COLO829 (cell line): Measurements from ENCODE around the gene WDFY2.
A peak's percentile ranks its signal among the peaks of the same experiment; 100 is the strongest.

ENCODE experiments used
- DNase-seq: peaks from one replicate; pipeline ENCODE4 v3.0.0; 2012; ENCODE audit warnings: low spot score

The WDFY2 gene

DNA sequence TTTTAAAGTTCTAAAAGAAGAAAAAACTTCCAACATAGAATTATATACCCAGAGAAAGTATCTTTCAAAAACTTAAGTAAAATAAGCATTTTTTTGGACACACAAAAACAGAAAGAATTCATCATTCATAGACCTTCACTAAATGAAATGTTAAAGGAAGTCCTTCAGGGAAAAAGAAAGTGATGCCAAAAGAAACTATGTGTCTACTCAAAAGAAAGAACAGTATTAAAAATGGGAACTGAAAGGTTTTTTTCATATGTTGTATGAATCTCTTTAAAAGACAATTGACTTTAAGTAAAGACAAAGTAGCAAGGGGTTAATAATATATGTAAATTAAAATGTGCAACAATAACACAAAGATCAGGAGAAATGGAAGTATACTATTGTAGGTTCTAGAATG is 123.2 kb downstream of the WDFY2 start:
- no peak for DNase-seq

DNA sequence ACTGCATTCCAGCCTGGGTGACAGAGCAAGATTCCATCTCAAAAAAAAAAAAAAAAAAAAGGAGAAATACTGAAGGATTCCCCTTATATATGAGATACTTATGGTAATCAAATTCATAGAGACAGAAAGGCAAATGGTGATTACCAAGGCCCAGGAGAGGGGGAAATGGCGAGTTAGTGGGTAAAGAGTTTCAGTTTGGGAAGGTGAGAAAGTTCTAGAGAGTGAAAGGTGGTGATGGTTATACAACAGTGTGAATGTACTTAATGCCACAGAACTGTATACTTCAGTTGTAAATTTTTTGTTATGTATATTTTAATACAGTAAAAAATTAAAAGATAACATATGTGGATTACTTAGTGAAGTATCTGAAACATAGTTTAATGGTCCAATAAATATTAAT is 129.5 kb downstream of the WDFY2 start:
- DNase-seq = no peak

DNA sequence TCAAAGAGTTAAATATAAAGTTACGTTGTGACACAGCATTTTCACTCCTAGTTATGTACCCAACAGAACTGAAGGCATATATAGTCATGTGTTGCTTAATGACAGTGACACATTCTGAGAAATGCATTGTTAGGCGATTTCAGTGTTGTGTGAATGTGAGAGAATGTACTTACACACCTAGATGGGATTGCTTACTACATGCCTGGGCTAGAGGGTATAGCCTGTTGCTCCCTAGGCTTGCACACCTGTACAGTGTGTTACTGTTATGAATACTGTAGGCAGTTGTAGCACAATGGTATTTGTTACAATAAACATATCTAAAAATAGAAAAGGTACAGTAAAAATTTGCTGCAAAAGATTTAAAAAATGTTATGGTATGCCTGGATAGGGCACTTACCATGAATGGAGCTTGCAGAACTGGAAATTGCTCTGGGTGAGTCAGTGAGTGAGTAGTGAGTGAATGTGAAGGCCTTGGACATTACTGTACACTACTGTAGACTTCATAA is 130.5 kb downstream of the WDFY2 start:
- DNase-seq = no peak

DNA sequence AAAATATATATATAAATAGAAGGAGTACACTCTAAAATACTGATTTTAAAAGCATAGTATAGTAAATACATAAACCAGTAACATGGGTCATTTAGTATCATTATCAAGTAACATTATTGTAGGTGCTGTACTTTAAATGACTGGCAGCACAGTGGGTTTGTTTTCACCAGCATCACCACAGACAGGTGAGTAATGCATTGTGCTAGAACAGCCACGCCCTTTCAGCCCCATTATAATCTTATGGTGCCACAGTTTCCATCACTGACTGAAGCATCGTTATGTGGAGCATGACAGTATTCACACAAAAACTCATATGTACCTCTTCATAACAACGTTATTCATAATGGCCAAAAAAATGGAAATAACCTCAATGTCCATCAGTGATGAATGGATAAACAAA is 131.4 kb downstream of the WDFY2 start:
- DNase-seq = no peak

DNA sequence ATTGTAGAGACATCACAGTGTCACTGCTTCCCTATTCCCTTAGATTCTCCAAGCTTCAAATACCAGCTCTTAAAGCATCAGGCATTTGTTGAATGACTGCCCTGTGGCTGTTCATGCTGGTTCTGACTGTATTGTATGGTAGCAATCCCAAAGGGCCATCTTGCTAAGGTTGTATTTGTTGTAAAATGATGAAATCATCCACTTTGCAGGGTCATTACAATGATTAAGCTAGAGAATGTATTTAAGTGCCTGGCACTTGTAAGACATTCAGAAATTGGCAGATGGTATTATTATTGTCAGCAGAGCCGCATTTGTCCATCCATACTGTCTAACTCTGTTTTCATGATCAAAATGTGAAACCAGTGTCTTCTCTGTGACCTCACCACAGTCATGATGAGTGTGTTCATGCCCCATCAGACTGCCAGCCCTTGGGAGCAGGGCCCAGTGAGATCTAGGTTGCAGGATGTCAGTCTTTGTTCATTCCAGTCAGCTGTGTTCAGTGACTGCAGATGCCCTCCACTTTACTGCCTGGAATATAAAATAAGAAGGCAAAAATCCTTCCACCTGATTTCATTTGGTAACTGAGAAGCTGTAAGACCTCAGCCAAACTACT is 133.6 kb downstream of the WDFY2 start:
- no peak for DNase-seq

DNA sequence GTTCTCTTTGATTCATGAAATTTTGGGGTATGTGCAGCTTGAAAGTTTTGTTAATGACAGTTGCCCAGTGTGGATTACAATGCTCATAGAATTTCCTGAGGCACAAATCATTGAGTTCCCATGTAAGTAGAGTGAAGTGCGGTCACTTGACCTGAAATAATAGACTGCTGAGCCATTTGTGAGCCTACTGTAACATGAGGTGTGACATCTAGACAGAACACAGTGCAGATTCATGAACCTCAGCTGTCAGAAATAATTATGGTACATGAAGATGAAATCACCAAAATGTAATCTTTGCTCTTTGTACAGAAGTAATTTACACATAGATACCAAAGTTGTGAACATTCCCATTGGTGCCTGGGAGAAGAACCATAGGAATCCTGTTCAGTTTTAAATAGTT is 135.1 kb downstream of the WDFY2 start:
- DNase-seq = no peak

DNA sequence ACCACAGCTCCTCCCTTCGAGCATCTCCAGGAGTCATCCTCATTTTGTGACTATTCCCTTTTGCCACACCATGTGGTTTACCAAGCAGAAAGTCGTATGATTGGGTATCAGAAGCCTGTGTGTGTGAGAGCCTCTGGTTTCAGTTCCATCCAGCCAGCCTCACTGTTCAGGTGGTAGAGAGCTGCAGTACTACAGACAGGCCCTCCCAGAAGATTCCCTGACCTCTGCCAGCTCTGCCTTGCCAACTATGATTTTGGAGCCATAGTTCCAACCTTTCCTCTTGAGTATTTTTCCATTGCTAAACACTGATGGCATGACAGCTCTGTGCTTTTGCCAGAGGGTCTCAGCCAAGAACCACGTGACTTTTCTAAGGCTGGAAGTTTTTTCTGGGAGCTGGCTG is 137.2 kb downstream of the WDFY2 start:
- no peak for DNase-seq

DNA sequence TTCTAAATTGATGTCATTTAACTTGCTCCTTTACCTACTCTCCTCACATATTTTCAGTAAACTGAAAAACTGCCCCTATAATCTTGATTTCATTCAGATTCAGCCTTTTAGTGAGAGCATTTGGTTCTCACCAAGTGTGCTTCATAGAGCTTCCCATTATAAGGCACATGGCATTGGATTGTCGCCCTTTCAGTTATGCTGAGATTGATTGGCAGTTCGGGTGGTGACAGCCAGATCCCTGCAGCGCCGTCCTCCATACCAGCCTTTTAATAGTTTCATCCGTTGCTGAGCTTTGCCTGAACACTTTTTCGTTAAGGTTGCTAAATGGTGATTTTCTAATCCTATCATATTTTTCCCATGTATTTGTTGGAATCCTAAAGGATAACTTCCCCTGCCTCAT is 139.3 kb downstream of the WDFY2 start:
- DNase-seq = no peak

DNA sequence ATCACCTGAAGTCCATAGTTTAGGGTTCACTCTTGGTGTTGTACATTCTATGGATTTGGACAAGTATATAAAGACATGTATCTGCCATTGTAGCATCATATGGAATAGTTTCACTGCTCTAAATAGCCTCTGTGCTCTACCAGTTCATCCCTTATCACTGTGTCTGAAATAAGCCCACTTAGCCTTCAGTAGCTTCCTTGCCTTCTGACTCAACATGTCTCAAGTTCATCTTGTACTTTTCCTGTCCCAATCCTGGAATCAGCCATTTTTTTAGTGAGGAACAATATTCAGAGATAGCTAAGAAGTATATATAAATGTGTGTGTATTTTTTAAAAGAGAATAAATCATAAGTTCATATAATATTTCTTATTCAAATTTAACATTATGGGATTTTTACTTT is 140.5 kb downstream of the WDFY2 start:
- no peak for DNase-seq

DNA sequence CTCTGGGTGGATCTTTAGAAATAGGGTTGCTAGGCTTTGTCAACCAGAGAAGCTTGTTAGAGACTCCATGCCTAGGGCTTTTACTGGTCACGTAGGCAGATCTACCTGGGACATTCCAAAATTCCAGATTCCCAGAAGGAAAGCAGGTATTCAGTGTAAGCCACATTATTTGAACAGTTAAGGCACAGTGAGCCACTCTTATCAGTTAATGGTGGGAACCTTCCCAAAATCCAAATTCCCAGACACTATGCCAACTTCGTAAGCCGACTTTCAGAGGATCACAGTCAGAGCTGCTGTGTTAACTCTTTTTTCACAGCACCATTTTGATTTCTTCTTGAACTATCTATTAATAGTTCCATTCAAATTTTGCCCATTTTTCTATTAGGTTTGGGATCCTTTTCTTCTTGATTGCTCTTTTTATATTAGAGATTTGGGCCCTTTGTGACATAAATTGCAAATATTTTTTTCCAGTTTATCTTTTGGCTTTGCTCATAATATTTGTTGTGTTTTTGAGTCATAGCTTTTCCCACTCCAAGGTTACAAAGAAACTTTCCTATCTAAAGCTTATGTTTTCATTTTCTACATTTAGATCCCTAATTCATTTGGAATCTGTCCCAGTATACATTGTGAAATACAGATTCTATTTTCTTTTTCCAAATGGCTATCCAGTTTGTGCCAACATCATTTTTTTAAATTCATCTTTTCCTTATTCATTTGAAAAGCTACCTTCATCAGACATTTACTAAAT is 142.4 kb downstream of the WDFY2 start:
- no peak for DNase-seq

DNA sequence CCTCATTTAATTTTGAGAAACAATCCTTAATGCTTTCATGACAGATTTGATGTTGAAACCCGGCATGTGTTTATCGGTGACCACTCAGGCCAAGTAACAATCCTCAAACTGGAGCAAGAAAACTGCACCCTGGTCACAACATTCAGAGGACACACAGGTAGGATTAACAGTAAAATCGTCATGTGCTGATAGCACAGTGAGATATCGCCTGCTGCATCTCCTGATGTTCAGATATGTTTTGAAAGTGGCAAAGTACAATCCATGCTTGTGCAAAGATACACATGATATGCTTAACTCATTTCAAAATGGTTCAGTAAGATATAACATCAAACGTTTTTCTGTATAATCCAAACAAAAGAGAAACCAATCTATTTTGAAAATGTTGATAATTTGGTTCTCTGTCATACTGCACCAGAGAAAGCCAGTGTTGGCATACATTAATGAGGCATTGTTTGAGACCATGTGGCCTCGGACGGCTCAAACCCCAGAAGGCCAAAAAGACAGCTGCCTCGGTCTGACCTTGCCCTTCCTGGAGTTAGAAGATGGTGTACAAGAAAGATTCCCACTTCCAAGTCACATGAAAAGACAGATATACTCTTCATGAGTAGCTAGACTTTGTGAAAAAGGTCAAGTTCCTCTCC is 143.5 kb downstream of the WDFY2 start:
- DNase-seq = no peak

DNA sequence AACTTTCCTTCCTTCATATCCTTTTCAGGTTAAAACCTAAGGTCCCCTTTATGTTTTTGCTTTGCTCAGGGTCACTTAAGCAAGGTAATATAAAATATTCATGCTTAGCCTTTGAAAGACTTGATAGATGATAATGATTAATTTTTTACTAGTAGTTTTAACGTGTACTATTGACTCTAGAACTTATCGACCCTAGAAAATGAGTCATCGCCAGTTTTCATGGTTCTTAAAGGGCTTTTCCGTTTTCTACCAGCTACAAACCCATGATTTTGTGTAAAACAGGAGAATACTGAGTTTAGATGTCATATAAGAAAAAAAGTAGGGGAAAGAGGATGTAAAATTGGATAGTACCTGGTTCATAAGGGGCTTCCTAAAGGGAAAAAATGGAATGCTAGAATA is 144.0 kb downstream of the WDFY2 start:
- DNase-seq = no peak

DNA sequence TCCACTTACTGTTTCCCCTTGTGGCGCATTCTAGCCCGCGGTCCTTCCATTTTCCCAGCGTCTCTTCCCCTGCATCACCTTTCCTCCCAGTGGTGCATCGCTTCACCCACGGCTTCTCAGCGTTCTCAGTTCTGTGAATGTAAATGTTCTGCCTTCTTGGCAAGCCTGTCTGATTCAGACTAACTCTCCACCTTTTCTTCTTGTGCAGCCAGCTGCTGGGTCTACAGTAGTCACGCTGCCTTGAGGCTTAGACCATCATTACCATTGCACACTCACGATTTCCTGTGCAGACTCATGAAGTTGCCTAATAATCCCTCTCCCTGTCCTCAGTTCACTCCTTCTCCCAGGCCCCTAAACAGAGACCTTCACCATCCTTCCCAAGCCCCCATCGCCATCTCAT is 144.7 kb downstream of the WDFY2 start:
- DNase-seq = no peak

DNA sequence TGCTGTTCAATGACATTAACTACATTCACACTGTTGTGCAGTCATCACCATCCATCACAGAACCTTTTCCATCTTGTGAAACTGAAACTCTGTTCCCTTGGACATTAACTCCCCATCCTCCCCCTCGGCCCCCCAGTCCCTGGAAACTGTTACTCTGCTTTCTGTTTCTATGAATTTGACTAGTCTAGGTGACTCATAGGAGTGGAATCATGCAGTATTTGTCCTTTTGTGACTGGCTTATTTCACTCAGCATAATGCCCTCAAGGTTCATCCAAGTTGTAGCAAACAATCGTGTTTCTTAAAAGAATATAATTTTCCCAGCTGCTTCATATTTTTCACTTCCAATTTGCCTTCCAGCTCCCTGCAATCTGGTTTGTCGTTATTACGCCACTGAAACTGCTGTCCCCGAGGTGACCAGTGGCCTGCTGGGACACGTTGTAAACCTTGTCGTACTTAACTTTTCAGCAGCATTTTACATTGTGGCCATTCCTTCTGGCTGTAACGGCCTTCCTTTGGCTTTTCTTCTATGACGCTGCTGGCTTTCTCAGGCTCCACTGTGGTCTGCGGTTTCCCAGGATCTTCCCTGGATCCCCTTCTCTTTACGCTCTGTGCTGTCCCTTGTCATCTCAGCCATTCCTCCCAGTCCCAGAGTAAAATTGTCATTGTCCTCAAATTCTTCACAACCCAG is 145.7 kb downstream of the WDFY2 start:
- peak; percentile 42 for DNase-seq

DNA sequence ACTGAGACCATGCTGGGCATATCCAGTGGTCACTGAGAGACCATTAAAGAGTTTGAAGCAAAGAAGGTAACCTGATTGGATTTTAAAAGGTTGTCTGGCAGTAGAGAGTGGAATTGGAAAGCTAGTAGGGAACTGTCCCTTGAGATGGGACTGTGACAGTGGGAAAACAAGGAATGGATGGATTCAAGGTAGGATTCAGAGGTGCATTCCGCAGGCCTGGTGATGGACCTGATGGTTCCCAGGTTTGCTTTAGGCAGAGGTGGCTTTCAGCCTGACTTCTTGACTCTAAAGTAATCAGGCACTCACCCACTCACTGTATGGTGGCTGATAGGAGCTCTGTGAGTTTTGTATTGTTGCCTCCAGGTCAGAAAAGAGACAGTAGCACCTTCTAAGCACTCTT is 146.7 kb downstream of the WDFY2 start:
- no peak for DNase-seq

DNA sequence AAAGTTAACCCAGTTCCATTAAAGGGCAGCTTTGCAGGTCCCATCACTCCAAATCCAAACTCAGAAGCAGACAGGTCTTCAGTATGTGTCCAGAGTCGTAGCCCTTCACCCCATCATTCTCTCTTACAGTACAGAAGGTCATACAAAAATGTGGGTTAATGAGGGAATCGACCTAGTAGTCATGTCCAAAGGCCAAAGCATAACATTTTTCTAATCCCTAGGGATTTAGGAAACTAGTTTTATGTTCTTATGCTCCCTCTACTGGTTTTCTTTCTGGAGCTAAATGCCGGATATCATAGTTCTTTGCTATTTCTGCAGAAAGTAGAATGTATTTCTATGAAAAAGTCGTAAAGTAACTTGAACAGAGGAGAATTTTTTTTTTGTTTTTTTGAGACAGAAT is 147.5 kb downstream of the WDFY2 start:
- peak; percentile 72 for DNase-seq

DNA sequence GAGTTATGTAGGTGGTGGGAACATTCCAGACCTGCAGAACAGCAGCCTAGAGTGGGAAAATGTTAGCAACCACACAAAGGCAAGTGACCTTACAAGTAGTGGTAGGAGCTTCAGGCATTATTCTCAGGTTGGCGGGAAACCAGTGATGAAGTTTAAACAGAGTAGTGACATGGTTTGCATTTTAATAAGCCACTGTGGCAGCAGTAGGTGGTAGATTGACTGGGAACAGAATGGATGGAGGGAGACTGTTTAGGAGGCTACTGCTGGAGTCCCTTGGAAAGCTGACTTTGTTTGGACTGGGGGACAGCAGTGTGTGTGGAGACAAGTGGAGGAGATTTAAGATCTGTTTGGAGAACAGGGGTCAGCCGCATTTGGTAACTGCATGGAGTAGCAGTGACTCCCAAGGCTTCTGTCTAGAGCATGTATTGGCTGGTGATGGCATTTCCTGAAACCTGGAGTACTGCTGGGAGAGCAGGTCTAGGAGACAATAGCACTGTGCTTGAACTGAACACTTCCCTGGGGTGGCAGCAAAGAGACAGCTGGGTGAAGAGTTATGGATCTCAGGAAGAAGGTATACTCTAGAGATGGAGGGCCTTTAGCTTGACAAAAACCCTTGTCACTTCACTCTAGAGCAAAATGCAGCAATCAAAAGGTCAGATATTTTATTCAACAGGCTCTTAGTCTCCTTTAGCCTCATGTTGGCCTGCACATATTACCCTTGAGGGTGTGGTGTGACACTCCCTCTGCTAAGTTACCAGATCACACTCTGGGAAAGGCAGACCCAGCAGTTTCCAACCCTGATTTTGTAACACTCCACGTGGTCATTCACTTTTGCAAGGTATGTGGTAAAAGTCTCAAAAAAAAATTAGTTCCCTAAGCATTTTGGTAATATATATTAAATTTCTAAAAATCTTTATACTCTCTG is 149.4 kb downstream of the WDFY2 start:
- DNase-seq = no peak

DNA sequence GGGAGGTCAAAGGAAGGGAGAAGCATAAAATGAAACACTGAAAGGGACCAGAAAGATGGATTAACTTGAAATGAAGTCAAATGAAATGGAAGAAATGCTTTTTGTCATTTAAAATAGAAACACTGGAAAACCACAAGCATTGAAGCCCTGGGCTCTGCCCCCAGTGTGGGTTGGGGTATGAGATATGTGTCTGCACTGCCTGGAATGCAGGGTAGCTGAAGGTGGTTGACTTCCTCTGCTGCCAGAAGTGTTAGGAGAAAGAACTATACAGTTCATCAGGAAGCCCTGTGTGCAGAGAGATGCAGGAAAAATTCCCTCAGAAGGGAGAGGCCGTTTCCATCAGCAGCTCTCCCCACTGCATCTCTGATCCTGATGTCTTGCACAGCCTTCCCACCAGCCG is 150.5 kb downstream of the WDFY2 start:
- no peak for DNase-seq

DNA sequence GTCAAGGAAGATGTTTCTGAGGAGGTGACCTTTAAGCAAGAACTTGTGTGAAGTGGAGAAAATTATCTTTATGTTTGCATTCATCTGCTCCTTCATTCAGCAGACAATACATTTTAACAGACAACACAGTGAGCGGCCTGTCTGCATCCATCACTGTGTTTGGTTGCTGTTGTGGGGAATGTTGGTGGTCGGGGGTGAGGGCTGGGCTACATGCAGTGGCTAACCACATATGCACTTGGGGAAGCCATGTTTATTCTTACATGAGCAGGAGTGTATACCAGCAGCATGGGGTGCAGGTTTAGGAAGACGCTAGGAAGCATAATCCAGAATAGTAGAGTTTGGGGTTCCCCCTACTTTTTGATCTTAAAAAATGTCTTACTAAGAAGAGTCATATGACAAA is 153.3 kb downstream of the WDFY2 start:
- DNase-seq = no peak

DNA sequence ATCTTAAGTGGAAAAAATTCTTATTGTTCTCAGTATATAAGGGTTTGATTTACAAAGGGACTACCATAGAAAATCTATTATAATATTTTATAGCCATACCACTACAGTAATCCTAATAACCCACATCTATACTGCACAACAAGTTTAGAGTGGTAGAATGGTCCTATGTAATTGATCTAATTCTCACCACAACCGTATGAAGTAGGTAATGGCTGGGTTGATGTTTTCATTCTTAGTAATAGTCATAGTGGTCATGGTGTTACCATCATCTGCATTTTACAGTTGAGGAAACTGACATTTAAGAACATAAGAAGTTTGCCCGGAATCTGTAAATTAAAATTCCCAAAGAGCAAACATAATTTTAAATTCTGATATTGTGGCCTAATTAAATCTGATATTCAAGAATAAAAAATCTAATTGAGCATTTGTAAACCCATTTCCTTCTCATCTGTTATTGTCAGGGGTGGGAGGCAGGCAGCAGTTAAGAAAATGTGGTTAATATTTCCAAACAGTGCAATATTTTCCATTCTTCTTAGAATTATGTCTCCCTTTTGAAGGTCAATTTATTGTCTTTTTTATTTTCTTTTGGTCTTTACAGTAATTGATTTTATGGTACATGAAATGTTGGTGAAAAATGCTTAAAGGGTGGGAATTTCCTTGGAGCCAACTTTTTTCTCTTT is 154.1 kb downstream of the WDFY2 start:
- DNase-seq = no peak
